Neutrophil (primary cell): Measurements from ENCODE around the gene PLD3.

Experiments
- H3K27ac ChIP-seq: fragments of 200-600 bp; sonication (generic); 2 replicates; pipeline ENCODE4 v1.5.1; 2016; ENCODE audit warnings: mild to moderate bottlenecking, moderate library complexity
- H3K27me3 ChIP-seq: fragments of 200-600 bp; sonication (generic); 2 replicates; pipeline ENCODE4 v1.6.0; 2016; ENCODE audit warnings: mild to moderate bottlenecking
- H3K36me3 ChIP-seq: fragments of 200-600 bp; sonication (generic); 2 replicates; pipeline ENCODE4 v1.5.1; 2017
- H3K4me1 ChIP-seq, 2 experiments: fragments of 200-600 bp in 1 of 2; sonication (generic) in 1 of 2; 1 replicate in 1 of 2; 2 replicates in 1 of 2; pipeline versions ENCODE4 v1.5.1 to v1.6.1; 2013 to 2016; ENCODE audit warnings: low read depth in 1 of 2, low read length in 1 of 2, mild to moderate bottlenecking in 1 of 2, moderate library complexity in 1 of 2; ENCODE audit not compliant: control insufficient read depth in 1 of 2, insufficient read depth in 1 of 2
- H3K4me3 ChIP-seq, 2 experiments: fragments of 200-600 bp in 1 of 2; sonication (generic) in 1 of 2; 1 replicate in 1 of 2; 2 replicates in 1 of 2; pipeline ENCODE4 v1.5.1; 2013 to 2016; ENCODE audit warnings: low read depth in 1 of 2, low read length in 1 of 2, mild to moderate bottlenecking in 1 of 2, moderate library complexity in 1 of 2
- H3K9me3 ChIP-seq: fragments of 200-600 bp; sonication (generic); 2 replicates; pipeline ENCODE4 v1.5.1; 2016
- TF ChIP-seq, protein P1 (sequence below): fragments of 200-600 bp; sonication (generic); IDR thresholded peaks from 2 replicates; pipeline ENCODE4 v1.5.1; 2016; ENCODE audit warnings: antibody characterized with exemption

Gene PLD3

DNA sequence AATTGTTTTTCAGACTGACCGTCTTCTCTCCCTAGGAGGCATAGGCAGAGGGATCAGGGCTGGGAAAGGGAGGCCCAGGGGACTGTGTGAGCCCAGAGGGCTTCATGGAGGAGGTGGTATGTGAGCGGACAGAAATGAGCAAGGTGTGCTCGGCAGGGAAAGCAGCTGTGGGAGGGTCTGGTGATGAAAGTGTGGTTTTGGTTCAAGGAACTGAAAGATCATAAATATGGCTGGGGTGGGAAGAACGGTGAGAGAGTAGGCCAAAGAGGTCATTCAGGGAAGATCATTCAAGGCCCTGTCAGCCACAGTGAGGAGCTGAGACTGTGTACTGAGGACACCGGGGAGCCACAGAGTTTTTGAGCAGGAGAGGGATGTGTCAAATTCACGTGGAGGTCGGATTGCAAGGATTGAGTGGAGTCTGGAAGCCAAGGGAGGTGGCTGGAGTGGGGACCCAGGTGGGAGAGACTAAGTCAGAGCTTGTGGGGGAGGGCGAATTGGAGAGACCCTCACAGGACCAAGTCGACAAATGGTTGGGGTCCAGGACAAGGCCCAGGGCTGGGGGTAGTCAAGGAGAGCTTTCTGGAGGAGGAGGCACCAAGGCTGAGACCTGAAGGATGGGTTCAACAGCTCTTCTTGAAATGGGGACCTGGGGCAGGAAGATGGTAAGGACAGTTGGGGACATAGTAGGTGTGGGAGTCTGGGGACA lies 7.6 kb downstream of the PLD3 start:
- H3K4me1 ChIP-seq = peaks cover 12 to 20% of the 10 kb centered on the region in 2 experiments

GRCh38 chr19:40356681-40357595 lies 8.4 kb downstream of the PLD3 start:
- H3K27ac ChIP-seq = no peak overlapping the region
- TF ChIP-seq, protein P1, sequence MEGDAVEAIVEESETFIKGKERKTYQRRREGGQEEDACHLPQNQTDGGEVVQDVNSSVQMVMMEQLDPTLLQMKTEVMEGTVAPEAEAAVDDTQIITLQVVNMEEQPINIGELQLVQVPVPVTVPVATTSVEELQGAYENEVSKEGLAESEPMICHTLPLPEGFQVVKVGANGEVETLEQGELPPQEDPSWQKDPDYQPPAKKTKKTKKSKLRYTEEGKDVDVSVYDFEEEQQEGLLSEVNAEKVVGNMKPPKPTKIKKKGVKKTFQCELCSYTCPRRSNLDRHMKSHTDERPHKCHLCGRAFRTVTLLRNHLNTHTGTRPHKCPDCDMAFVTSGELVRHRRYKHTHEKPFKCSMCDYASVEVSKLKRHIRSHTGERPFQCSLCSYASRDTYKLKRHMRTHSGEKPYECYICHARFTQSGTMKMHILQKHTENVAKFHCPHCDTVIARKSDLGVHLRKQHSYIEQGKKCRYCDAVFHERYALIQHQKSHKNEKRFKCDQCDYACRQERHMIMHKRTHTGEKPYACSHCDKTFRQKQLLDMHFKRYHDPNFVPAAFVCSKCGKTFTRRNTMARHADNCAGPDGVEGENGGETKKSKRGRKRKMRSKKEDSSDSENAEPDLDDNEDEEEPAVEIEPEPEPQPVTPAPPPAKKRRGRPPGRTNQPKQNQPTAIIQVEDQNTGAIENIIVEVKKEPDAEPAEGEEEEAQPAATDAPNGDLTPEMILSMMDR = no peak
- no peaks in the 10 kb centered on the region for H3K9me3 ChIP-seq
- H3K4me1 ChIP-seq = peaks cover 17 to 24% of the 10 kb centered on the region in 2 experiments
- H3K27me3 ChIP-seq = no peaks in the 10 kb centered on the region
- H3K4me3 ChIP-seq = no peak overlapping the region
- no peaks in the 10 kb centered on the region for H3K36me3 ChIP-seq

More for the DNA sequence above, 7.6 kb downstream of the PLD3 start:
- no peak overlapping the region for H3K27ac ChIP-seq
- no peaks in the 10 kb centered on the region for H3K27me3 ChIP-seq
- TF ChIP-seq, protein P1 = no peak
- H3K9me3 ChIP-seq = no peaks in the 10 kb centered on the region
- H3K36me3 ChIP-seq = no peaks in the 10 kb centered on the region
- no peak overlapping the region for H3K4me3 ChIP-seq

DNA sequence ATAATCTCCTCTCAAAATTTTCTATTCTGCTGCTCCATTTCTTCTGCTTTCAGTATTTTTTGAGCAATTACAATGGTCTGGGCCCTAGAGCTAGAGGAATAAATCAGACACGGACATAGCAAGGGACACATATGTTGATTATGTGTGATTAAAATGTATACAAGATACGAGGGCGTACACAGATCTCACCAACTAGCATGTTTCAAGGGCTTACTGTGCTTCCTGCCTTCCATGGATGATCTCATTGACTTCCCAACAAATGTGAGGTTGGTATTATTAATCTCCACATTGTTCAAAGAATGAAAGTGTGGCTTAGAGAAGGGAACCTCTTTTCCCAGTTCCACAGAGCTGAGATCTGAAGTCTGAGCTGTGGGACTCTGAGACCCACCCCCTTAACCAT lies 9.1 kb downstream of the PLD3 start:
- Histone ChIP-seq H3K4me1 (peaks cover 17 to 24% of the 10 kb centered on the region in 2 experiments), H3K36me3 (no peaks in the 10 kb centered on the region), H3K9me3 (no peaks in the 10 kb centered on the region), H3K4me3 (no peak overlapping the region), H3K27me3 (no peaks in the 10 kb centered on the region), H3K27ac (no peak overlapping the region)
- TF ChIP-seq, protein P1 = no peak

DNA sequence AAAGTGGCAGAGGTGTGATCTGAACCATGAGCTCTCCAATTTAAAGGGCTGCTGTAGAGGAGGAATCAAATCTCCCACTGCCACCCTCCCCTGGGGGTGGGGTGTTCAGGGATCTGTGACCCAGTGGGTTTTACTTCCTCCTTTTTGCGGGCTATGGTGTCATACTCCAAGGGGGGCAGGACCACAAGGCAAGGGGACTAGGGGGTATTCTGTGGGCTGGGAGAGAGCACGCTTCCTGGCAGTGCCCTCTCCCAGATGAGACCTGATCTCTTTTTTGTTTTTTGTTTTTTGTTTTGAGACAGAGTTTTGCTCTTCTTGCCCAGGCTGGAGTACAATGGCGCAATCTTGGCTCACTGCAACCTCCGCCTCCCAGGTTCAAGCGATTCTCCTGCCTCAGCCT lies 10.3 kb downstream of the PLD3 start:
- peaks cover 17 to 24% of the 10 kb centered on the region in 2 experiments for H3K4me1 ChIP-seq
- no peaks in the 10 kb centered on the region for H3K9me3 ChIP-seq
- H3K27me3 ChIP-seq = no peaks in the 10 kb centered on the region

DNA sequence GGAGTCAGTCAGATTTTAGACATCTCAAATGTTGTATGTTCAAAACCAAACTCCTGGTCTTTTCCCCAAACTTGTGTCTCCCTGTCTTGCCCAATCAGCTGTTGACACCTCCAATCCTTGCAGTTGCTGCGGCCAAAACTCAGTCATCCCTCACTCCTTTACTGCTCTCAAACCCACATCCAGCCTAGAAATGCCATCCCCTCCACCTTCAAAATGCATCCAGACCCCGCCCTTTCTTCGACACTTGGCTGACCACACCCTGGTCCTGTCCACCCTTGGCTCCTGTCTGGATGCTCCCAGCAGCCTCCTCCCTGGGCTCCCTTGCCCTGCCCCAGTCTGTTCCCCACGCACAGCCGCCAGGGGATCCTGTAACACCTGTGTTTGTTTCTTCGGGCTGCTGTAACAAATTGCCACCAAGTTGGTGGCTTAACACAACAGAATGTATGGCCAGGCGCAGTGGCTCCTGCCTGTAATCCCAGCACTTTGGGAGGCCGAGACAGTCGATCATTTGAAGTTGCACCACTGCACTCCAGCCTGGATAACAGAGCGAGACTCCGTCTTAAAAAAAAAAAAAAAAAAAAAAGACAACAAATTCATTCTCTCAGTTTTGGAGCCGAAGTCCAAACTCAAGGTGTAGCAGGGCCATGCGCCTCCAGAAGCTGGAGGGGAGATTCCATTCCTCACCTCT lies 11.7 kb downstream of the PLD3 start:
- H3K36me3 ChIP-seq = no peaks in the 10 kb centered on the region
- H3K9me3 ChIP-seq = no peaks in the 10 kb centered on the region
- no peak overlapping the region for H3K27ac ChIP-seq
- peaks cover 20 to 27% of the 10 kb centered on the region in 2 experiments for H3K4me1 ChIP-seq
- H3K27me3 ChIP-seq = no peaks in the 10 kb centered on the region
- TF ChIP-seq, protein P1 = no peak
- H3K4me3 ChIP-seq = no peak overlapping the region

More for the DNA sequence above, 10.3 kb downstream of the PLD3 start:
- Histone ChIP-seq H3K4me3 (no peak overlapping the region), H3K27ac (no peak overlapping the region), H3K36me3 (no peaks in the 10 kb centered on the region)
- TF ChIP-seq, protein P1 = no peak
